HL-60 (cell line): ENCODE data around the gene SPIB.

Experiments used
- GABPA ChIP-seq: IDR thresholded peaks from 2 replicates; pipeline ENCODE4 v1.6.1; 2012; ENCODE audit warnings: low read depth
- TF ChIP-seq, protein P1 (sequence below): IDR thresholded peaks from one replicate; pipeline ENCODE4 v1.5.1; 2011; ENCODE audit warnings: low read length, control low read depth, inconsistent platforms; ENCODE audit not compliant: insufficient read depth

DNA sequence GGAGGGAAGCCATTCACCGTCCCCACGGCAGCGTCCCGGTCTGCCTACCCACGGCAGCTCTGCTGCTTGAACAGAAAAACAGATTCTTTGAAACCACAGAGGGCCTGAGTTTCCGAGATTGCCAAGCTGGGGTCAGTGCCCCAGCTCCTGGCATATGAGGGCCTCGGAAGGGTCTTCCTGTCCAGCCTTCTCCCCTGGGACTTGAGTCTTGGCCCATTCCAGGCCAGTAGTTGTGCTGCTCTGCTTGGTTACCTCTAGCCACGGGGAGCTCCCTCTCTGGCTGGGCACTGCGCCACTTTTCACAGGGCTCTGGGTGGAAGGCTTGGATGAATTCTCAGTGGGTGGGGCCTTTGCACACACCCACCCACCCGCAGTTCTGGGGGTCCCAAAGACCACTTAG, 8.6 kb upstream of the SPIB start:
- TF ChIP-seq, protein P1, sequence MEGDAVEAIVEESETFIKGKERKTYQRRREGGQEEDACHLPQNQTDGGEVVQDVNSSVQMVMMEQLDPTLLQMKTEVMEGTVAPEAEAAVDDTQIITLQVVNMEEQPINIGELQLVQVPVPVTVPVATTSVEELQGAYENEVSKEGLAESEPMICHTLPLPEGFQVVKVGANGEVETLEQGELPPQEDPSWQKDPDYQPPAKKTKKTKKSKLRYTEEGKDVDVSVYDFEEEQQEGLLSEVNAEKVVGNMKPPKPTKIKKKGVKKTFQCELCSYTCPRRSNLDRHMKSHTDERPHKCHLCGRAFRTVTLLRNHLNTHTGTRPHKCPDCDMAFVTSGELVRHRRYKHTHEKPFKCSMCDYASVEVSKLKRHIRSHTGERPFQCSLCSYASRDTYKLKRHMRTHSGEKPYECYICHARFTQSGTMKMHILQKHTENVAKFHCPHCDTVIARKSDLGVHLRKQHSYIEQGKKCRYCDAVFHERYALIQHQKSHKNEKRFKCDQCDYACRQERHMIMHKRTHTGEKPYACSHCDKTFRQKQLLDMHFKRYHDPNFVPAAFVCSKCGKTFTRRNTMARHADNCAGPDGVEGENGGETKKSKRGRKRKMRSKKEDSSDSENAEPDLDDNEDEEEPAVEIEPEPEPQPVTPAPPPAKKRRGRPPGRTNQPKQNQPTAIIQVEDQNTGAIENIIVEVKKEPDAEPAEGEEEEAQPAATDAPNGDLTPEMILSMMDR: no peak
- no peak for TF ChIP-seq GABPA
